HG02870 (cell line): ENCODE data around the gene NRCAM.
A peak's percentile ranks its signal among the peaks of the same experiment; 100 is the strongest.
"Not testable (repeated sequence)": the region's sequence is repeated elsewhere in the genome, so short reads cannot be mapped to it uniquely, and the experiment has no call there.

Experiments
- ATAC-seq: cut with Tn5 transposase; IDR thresholded peaks from one replicate; pipeline ENCODE4 v1.9.1; 2021; ENCODE audit warnings: mild to moderate bottlenecking, moderate library complexity; ENCODE audit not compliant: unreplicated experiment

Gene NRCAM

GRCh38 chr7:108286290-108286904, 169.8 kb downstream of the NRCAM start:
- ATAC-seq, result no peak

- ATAC-seq, result no peak
Observed at GRCh38 chr7:108285778-108286177, 170.5 kb downstream of the NRCAM start.

GRCh38 chr7:108285003-108285368, 171.2 kb downstream of the NRCAM start:
- ATAC-seq, result no peak

- ATAC-seq, result peak; percentile 65
Observed at GRCh38 chr7:108284349-108285002, 171.8 kb downstream of the NRCAM start.

GRCh38 chr7:108283252-108283651, 173.0 kb downstream of the NRCAM start:
- no peak for ATAC-seq

GRCh38 chr7:108282427-108282996, 173.7 kb downstream of the NRCAM start:
- ATAC-seq, result no peak

GRCh38 chr7:108280136-108280535, 176.1 kb downstream of the NRCAM start:
- ATAC-seq, result no peak

- ATAC-seq, result no peak
Observed at GRCh38 chr7:108278776-108279175, 177.5 kb downstream of the NRCAM start.

- no peak for ATAC-seq
Observed at GRCh38 chr7:108278281-108278680, 178.0 kb downstream of the NRCAM start.

GRCh38 chr7:108274447-108274846, 181.8 kb downstream of the NRCAM start:
- ATAC-seq, result not testable (repeated sequence)

- ATAC-seq, result not testable (repeated sequence)
Observed at GRCh38 chr7:108272891-108273290, 183.3 kb downstream of the NRCAM start.

- no peak for ATAC-seq
Observed at GRCh38 chr7:108270385-108271015, 185.7 kb downstream of the NRCAM start.

GRCh38 chr7:108268200-108268820, 187.9 kb downstream of the NRCAM start:
- no peak for ATAC-seq

- no peak for ATAC-seq
Observed at GRCh38 chr7:108267615-108268014, 188.6 kb downstream of the NRCAM start.

GRCh38 chr7:108266491-108266890, 189.7 kb downstream of the NRCAM start:
- ATAC-seq, result no peak

GRCh38 chr7:108266035-108266434, 190.2 kb downstream of the NRCAM start:
- ATAC-seq, result no peak

GRCh38 chr7:108265007-108265406, 191.2 kb downstream of the NRCAM start:
- ATAC-seq, result no peak

- ATAC-seq, result no peak
Observed at GRCh38 chr7:108263425-108263824, 192.8 kb downstream of the NRCAM start.

- ATAC-seq, result no peak
Observed at GRCh38 chr7:108261560-108262255, 194.5 kb downstream of the NRCAM start.

GRCh38 chr7:108259447-108259846, 196.8 kb downstream of the NRCAM start:
- ATAC-seq, result not testable (repeated sequence)

GRCh38 chr7:108257954-108258353, 198.3 kb downstream of the NRCAM start:
- ATAC-seq, result no peak
